Effector CD4-positive, alpha-beta T cell (primary cell): ENCODE measurements around the gene MAPKAP1.
"Not testable (repeated sequence)": the region's sequence is repeated elsewhere in the genome, so short reads cannot be mapped to it uniquely, and the experiment has no call there.

ENCODE experiments used
- DNase-seq: peaks from one replicate; pipeline ENCODE4 v3.0.0-alpha.2; 2020

Gene MAPKAP1

GRCh38 chr9:125405938-125406809, 300.8 kb downstream of the MAPKAP1 start:
- no peak for DNase-seq

DNA sequence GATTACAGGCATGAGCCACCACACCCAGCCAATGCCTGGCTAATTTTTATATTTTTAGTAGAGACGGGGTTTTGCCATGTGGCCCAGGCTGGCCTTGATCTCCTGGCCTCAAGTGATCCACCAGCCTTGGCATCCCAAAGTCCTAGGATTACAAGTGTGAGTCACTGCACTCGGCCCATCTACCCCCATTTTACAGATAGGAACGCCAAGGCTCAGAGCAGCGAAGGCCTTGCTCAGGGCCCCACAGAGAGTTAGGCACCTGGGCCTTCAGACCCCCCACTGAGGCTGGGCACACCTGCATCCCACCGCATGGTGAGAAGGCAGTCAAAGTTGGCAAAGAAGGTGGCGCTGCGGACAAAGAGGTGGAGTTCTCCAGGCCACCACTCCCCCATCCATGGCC, 302.3 kb downstream of the MAPKAP1 start:
- no peak for DNase-seq

GRCh38 chr9:125400725-125401716, 306.0 kb downstream of the MAPKAP1 start:
- no peak for DNase-seq

DNA sequence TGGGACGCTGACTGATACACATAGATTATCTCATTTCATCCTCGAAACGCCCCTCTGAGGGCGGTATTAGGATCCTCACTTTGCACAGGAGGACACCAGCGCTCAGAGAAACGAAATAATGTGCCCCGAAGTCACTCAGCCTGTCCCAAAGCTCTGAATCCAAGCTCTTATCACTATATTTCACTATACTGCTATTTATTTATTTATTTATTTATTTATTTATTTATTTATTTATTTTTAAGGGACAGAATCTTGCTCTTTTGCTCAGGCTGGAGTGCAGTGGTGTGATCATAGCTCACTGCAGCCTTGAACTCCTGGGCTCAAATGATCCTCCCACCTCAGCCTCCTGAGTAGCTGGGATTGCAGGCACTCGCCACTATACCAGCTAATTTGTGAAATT, 306.8 kb downstream of the MAPKAP1 start:
- not testable (repeated sequence) for DNase-seq

- DNase-seq: no peak
Measured at GRCh38 chr9:125399666-125400065, 307.3 kb downstream of the MAPKAP1 start.

DNA sequence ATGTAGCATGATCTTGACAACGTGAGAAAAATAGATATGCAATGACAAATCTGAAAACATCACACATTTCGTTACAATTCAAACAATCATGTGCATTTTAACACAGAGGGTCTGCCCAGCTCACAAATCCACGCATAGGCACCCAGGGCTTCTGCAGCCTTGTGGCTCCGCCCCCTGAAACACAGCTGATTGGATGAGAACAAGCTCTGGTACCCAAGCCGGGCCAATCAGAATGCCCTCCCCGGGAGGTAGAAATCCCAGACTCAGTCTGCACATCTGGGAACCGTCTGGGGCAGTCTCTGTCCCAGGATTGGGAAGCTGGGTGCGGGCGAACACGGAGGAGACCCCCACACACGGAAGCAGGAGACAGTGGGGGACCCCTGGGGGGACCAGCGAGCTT, 307.8 kb downstream of the MAPKAP1 start:
- DNase-seq: no peak

DNA sequence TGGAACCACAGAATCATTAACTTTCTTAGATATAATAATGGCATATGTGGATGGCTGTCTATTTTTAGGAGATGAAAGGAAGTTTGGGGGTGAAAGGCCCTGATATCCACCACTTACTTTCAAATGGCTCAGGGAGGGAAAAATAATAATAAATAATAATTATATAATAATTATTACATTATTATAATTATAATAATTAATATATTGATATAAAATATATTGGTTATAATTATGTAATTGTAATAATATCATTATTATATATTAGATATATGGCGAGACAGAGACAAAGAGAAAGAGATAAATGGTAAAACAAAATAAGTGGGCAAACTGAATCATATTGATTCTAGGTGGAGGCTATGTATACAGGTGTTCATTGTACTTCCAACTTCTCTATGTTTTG, 308.8 kb downstream of the MAPKAP1 start:
- DNase-seq: no peak

DNA sequence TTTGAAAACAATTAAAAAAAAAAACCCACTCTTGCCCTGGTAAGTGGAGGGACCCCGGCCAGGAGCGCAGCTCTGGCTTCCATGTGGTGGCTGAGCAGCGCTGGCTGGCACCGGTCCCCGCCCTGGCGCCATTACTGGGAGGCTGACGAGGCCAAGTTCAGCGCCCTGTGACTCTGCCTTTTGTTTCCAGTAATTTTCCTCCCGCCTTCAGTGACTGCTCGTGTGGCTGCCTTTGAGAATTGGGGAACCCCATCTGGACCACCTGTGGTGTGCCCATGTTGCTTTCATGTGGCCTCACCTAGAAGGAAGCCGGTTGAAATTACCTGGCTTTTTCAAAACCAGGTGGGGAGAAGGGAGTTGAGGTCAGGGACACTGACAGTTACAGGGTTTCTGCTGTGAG, 309.3 kb downstream of the MAPKAP1 start:
- no peak for DNase-seq

GRCh38 chr9:125396799-125397198, 310.2 kb downstream of the MAPKAP1 start:
- DNase-seq: no peak

DNA sequence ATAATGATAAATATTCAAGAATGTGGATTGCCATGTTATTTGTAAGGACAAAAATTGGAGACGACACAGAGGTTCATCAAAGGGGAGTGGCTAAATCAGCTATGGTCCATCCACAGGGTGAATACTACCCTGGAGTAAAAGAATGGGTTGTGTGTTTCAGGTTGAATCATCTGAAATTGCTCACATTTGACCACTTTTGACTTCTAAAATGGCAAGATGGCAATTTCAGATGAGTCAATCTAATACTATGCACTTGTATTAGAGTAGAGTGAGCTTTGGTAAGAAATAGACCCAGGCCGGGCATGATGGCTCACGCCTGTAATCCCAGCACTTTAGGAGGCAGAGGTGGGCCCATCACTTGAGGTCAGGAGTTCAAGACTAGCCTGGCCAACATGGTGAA, 313.6 kb downstream of the MAPKAP1 start:
- no peak for DNase-seq

DNA sequence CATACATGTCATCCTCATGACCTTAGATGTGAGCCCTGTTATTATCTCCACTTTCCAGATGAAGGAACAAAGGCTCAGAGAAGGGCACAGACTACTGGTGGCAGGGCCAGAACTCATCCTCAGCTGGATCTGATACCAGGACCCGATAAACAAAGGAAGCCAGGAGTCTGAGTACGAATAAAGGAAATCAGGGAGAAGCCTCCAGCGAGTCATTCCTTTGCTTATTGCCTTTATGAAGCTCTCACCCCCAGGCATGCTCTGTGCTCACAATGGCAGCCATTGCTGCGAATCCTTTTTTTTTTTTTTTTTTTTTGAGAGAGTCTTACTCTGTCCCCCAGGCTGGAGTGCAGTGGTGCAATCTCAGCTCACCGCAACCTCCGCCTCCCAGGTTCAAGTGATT, 315.3 kb downstream of the MAPKAP1 start:
- no peak for DNase-seq

DNA sequence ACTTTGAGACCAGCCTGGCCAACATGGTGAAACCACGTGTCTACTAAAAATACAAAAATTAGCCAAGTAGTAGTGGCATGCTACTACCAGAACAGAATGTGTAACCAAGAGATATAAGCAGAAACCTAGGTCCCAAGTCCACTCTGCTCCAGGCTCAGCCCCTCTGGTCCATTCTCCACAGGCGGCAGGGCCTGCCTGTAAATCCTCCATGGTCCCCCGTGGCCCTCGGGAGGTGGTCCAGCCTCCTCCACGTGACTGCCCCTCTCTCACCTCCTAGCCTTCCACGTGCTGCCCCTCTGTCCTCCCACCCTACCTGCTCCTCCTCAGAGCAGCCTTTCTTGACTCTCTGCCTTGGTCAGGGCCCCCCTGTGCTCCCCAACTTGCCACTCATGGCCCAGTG, 318.0 kb downstream of the MAPKAP1 start:
- DNase-seq: no peak

DNA sequence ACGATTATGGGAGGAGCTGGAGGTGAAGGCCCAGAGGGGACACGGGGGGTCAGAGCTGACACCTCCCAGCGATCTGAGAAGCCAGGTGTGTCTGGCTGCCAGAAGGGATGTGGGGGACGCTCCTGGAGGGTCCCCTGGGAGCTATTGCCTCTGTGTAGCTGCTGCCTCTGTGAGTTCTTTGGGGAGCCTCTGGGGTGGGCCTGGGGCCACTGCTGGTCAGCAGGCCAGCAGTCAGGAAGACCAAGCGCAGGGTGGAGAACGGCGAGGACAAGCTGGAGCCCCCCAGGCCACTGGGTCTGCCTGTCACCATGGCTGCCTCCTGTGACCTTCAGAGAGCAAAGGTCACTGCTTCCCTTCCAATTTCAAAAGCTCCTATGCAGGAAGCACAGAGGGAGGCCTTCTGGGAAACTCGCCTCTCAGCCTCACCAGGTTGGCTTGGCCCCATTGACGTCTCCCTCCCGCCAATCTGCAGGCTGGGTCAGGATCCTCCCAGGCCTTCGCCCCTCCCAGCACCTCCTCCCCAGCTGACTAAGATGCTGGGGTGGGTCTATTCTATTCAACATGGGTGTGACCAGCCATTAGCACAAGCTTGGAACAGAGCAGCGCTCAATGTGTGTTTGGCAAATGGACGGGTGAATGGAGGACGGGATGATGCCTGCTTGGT, 319.0 kb downstream of the MAPKAP1 start:
- DNase-seq: no peak
